ENCODE measurements around the gene ZNF319. TPM values are rescaled to one million over a fixed set of nuclear protein-coding genes. Genes with fewer than 3 reads are reported as not detected.

The ZNF319 gene
- total and polyA plus RNA-seq, 2 of the 8 experiments (the other 6 are each of a cell fraction or from before 2014, with no cell fraction given): 3.3 to 5.5 TPM

DNA sequence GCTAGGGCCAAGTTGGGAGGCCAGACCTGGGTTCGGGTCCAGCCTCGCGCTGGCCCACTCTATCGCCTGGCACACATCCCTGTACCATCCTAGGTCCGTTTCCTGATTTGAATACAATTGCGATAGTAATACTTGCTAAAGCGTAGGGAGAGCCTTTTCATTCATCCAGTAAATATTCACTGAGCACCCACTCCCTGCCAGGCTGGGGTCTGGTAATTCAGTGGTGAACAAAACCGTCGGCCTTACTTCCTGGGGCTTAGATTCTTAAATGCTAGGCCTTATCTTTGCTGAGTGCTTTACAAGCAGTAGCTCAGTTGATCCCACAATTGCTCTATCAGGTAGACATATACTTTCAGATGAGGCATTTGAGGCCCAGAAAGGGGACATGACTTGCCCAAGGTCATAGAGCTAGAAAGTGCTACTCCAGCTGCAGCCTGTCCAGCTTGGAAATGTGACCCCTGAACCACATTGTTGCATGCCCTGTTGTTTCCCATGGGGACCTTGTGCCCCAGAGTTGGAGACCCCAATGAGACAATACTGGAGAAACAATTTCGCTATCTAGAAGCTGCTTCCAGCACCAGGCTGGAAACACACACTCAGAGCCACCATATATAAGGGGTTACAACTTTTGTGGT, 1.4 kb upstream of the ZNF319 start:
- Histone ChIP-seq H3K4me1 (replicated peaks in 1 of 4; ENCODE audit: control insufficient read depth in 3 of 4, insufficient read depth in 4 of 4, low read length in 3 of 4) (peaks cover 5 to 8% (median 7%) of the 10 kb centered on the region in 4 experiments; a peak in 6 of 7 replicates), H3K23ac (ENCODE audit: insufficient read length) (no peak overlapping the region), H3K56ac (replicated peaks; ENCODE audit: insufficient read length, low read depth, low read length) (no peak overlapping the region), H3K27ac (ENCODE audit: low read depth, low read length) (no peak overlapping the region), H3K36me3 (ENCODE audit: control insufficient read depth in 2 of 4, insufficient read depth in 4 of 4, low read length in 3 of 4) (peaks cover 0 to 15% (median 10%) of the 10 kb centered on the region in 4 experiments; a peak in 5 of 8 replicates), H3K27me3 (replicated peaks in 1 of 4; ENCODE audit: control insufficient read depth in 3 of 4, extremely low read depth in 1 of 4, insufficient read depth in 3 of 4, low read length in 3 of 4) (peaks cover 0 to 3% (median 0%) of the 10 kb centered on the region in 4 experiments; a peak in 2 of 7 replicates), H3K14ac (ENCODE audit: insufficient read length) (no peak overlapping the region), H2BK15ac (ENCODE audit: low read length) (no peak overlapping the region), H2AFZ (ENCODE audit: low read length) (no peak overlapping the region), H2AK5ac (ENCODE audit: low read depth, low read length) (no peak overlapping the region), H3K23me2 (ENCODE audit: low read depth, low read length) (peaks cover 7% of the 10 kb centered on the region), H4K8ac (ENCODE audit: extremely low read depth, insufficient read depth, low read length) (no peak overlapping the region), H4K20me1 (replicated peaks in 1 of 2; ENCODE audit: control insufficient read depth in 1 of 2, insufficient read depth in 2 of 2, low read length in 2 of 2) (peaks cover 0 to 6% of the 10 kb centered on the region in 2 experiments), H2BK20ac (ENCODE audit: low read length) (no peak overlapping the region), H3K4me2 (ENCODE audit: insufficient read depth in 1 of 2, low read depth in 2 of 2, low read length in 2 of 2) (peak overlapping the region; percentile 79 to 98), H4K91ac (replicated peaks; ENCODE audit: insufficient read length, low read length) (no peak overlapping the region), H3K4me3 (ENCODE audit: extremely low read depth in 1 of 4, insufficient read depth in 2 of 4, low read depth in 3 of 4, low read length in 4 of 4) (peak overlapping the region; percentile 63 to 96 (median 84)), H2BK12ac (ENCODE audit: low read depth, low read length) (no peak overlapping the region), H3K9ac (replicated peaks in 1 of 4; ENCODE audit: extremely low read depth in 1 of 4, low read depth in 3 of 4, low read length in 3 of 4) (peak overlapping the region in 2 of 4 experiments; percentile 8 to 31; a peak in 3 of 7 replicates), H3K79me1 (ENCODE audit: low read depth, low read length) (no peaks in the 10 kb centered on the region), H3K4ac (replicated peaks; ENCODE audit: insufficient read length, low read depth, low read length) (no peak overlapping the region), H4K5ac (ENCODE audit: insufficient read length, low read depth, low read length) (no peak overlapping the region), H3K18ac (ENCODE audit: extremely low read depth, low read length) (no peak overlapping the region), H2BK120ac (replicated peaks; ENCODE audit: low read depth, low read length) (no peak overlapping the region), H3K79me2 (ENCODE audit: control insufficient read depth in 1 of 2, insufficient read depth in 2 of 2, low read length in 2 of 2) (peaks cover 0 to 3% of the 10 kb centered on the region in 2 experiments; a peak in 1 of 4 replicates), H3K9me3 (ENCODE audit: insufficient read depth in 2 of 2, low read depth in 1 of 2, low read length in 1 of 2) (no peaks in the 10 kb centered on the region), H2BK5ac (ENCODE audit: low read depth, low read length) (peak overlapping the region; percentile 71; the same call in 1 of the 2 replicates)
- no peak for FAIRE-seq
- ChIA-PET CTCF (ENCODE audit: partially characterized antibody) (interaction anchor here (1.0 to 26.3 kb wide), 11 partner anchors 8 to 100 kb away, joined by 3 to 305 read pairs (median 4); no protein-coding TSS in a partner anchor), POLR2A (ENCODE audit: partially characterized antibody) (interaction anchor here (0.8 to 2.2 kb wide), 7 partner anchors 9 to 267 kb away, joined by 3 to 7 read pairs (median 3); partner anchors contain the start of gene MMP15)
- WGBS, 2 experiments (ENCODE audit: extremely low coverage in 1 of 2, insufficient coverage in 1 of 2, insufficient read length in 1 of 2, insufficient replicate concordance in 2 of 2, low coverage in 1 of 2, low lambda C conversion rate in 2 of 2, missing lambda C conversion rate in 1 of 2): 64% methylated on average over 10 of the region's 10 CpGs; no CpG with 5 or more reads in 1 of the 2 experiments
- DNase-seq (ENCODE audit: low read depth in 1 of 2, low spot score in 2 of 2): no peak
- no peak for TF ChIP-seq GTF2F1 (IDR thresholded peaks at IDR 0.05; ENCODE audit: borderline replicate concordance, low read depth, low read length)
- TF ChIP-seq TEAD4 (IDR thresholded peaks at IDR 0.05; ENCODE audit: low read depth, low read length): no peak
- no peak for TF ChIP-seq CHD1 (IDR thresholded peaks at IDR 0.05; ENCODE audit: low read depth, low read length)
- TF ChIP-seq TAF1 (IDR thresholded peaks at IDR 0.05; ENCODE audit: low read depth, low read length): no peak
- TF ChIP-seq BRCA1 (IDR thresholded peaks at IDR 0.05; ENCODE audit: low read depth, low read length): no peak
- TF ChIP-seq CHD2 (IDR thresholded peaks at IDR 0.05; ENCODE audit: low read length): no peak
- no peak for TF ChIP-seq SAP30 (IDR thresholded peaks at IDR 0.05; ENCODE audit: insufficient read depth, insufficient replicate concordance, low read length)
- TF ChIP-seq KDM5A (IDR thresholded peaks at IDR 0.05; ENCODE audit: low read length): no peak
- TF ChIP-seq BCL11A (IDR thresholded peaks at IDR 0.05; ENCODE audit: low read depth in 2 of 2, low read length in 2 of 2): no peak
- no peak for TF ChIP-seq NRF1 (IDR thresholded peaks at IDR 0.05; ENCODE audit: low read depth, low read length)
- no peak for TF ChIP-seq ASH2L (IDR thresholded peaks at IDR 0.05; ENCODE audit: low read length)
- no peak for TF ChIP-seq KDM1A (IDR thresholded peaks at IDR 0.05; ENCODE audit: borderline replicate concordance, low read length)
- no peak for TF ChIP-seq SIN3A (conservative IDR thresholded peaks at IDR 0.05 in 1 of 2, IDR thresholded peaks at IDR 0.05 in 1 of 2; ENCODE audit: low read depth in 1 of 2, low read length in 2 of 2)
